T-helper 2 cell treated with Interferon-gamma antibody and Interleukin-4, amounts not matched to agents 5 μg/mL and 100 μg/mL, for 36 hours (primary cell): Measurements from ENCODE around the gene GLT1D1.

Experiments used
- DNase-seq: peaks from one replicate; pipeline ENCODE4 v3.0.0; 2021; ENCODE audit warnings: low spot score
- H3K27ac Mint-ChIP-seq: one replicate; pipeline ENCODE4 v1.8.0; 2021; ENCODE audit warnings: mild to moderate bottlenecking, mixed read lengths
- H3K27me3 Mint-ChIP-seq: one replicate; pipeline ENCODE4 v1.8.0; 2021; ENCODE audit warnings: low read depth, mixed read lengths
- H3K36me3 Mint-ChIP-seq: one replicate; pipeline ENCODE4 v1.8.0; 2021; ENCODE audit warnings: low read depth, mixed read lengths
- H3K4me1 Mint-ChIP-seq: one replicate; pipeline ENCODE4 v1.8.0; 2021; ENCODE audit warnings: low read depth, mixed read lengths
- H3K4me3 Mint-ChIP-seq: one replicate; pipeline ENCODE4 v1.8.0; 2022; ENCODE audit warnings: mild to moderate bottlenecking, moderate library complexity, mixed read lengths
- H3K9me3 Mint-ChIP-seq: one replicate; pipeline ENCODE4 v1.8.0; 2021; ENCODE audit warnings: mixed read lengths

Gene GLT1D1

GRCh38 chr12:128856035-128856790, 2.9 kb downstream of the GLT1D1 start:
- H3K27me3 Mint-ChIP-seq = peaks cover 32% of the 10 kb centered on the region
- H3K27ac Mint-ChIP-seq = no peak overlapping the region
- H3K4me1 Mint-ChIP-seq = no peaks in the 10 kb centered on the region
- DNase-seq = no peak
- no peaks in the 10 kb centered on the region for H3K36me3 Mint-ChIP-seq
- no peaks in the 10 kb centered on the region for H3K9me3 Mint-ChIP-seq
- H3K4me3 Mint-ChIP-seq = no peak overlapping the region

- Mint-ChIP-seq H3K4me3 (no peak overlapping the region), H3K4me1 (no peaks in the 10 kb centered on the region), H3K27me3 (peaks cover 31% of the 10 kb centered on the region)
These were observed 3.5 kb downstream of the GLT1D1 start for GRCh38 chr12:128856791-128857078.

GRCh38 chr12:128857133-128857763, 4.0 kb downstream of the GLT1D1 start:
- Mint-ChIP-seq H3K27ac (no peak overlapping the region), H3K9me3 (no peaks in the 10 kb centered on the region), H3K4me1 (no peaks in the 10 kb centered on the region), H3K36me3 (no peaks in the 10 kb centered on the region), H3K4me3 (no peak overlapping the region), H3K27me3 (peaks cover 26% of the 10 kb centered on the region)
- no peak for DNase-seq

More at GRCh38 chr12:128856791-128857078, 3.5 kb downstream of the GLT1D1 start:
- H3K27ac Mint-ChIP-seq = no peak overlapping the region
- DNase-seq = no peak
- H3K9me3 Mint-ChIP-seq = no peaks in the 10 kb centered on the region
- no peaks in the 10 kb centered on the region for H3K36me3 Mint-ChIP-seq

- Mint-ChIP-seq H3K36me3 (no peaks in the 10 kb centered on the region), H3K27me3 (peaks cover 18% of the 10 kb centered on the region), H3K4me3 (no peak overlapping the region), H3K27ac (no peak overlapping the region), H3K9me3 (no peaks in the 10 kb centered on the region), H3K4me1 (peaks cover 2% of the 10 kb centered on the region)
- DNase-seq = no peak
These were observed 6.0 kb downstream of the GLT1D1 start for GRCh38 chr12:128859311-128859710.

- no peak for DNase-seq
- peaks cover 6% of the 10 kb centered on the region for H3K4me1 Mint-ChIP-seq
- H3K4me3 Mint-ChIP-seq = no peak overlapping the region
- no peak overlapping the region for H3K27ac Mint-ChIP-seq
- peaks cover 6% of the 10 kb centered on the region for H3K27me3 Mint-ChIP-seq
- no peaks in the 10 kb centered on the region for H3K36me3 Mint-ChIP-seq
- H3K9me3 Mint-ChIP-seq = no peaks in the 10 kb centered on the region
These were observed 8.1 kb downstream of the GLT1D1 start for GRCh38 chr12:128861226-128862016.

- no peaks in the 10 kb centered on the region for H3K9me3 Mint-ChIP-seq
- H3K27ac Mint-ChIP-seq = no peak overlapping the region
- H3K4me3 Mint-ChIP-seq = no peak overlapping the region
- DNase-seq = no peak
- peaks cover 6% of the 10 kb centered on the region for H3K4me1 Mint-ChIP-seq
- peaks cover under 1% of the 10 kb centered on the region for H3K27me3 Mint-ChIP-seq
- no peaks in the 10 kb centered on the region for H3K36me3 Mint-ChIP-seq
These were observed 10.7 kb downstream of the GLT1D1 start for GRCh38 chr12:128863957-128864356.

- Mint-ChIP-seq H3K4me1 (peaks cover 6% of the 10 kb centered on the region), H3K27me3 (no peaks in the 10 kb centered on the region), H3K9me3 (no peaks in the 10 kb centered on the region), H3K4me3 (no peak overlapping the region), H3K36me3 (no peaks in the 10 kb centered on the region), H3K27ac (no peak overlapping the region)
- DNase-seq = no peak
These were observed 11.4 kb downstream of the GLT1D1 start for GRCh38 chr12:128864516-128865186.

GRCh38 chr12:128867466-128867865, 14.2 kb downstream of the GLT1D1 start:
- H3K27me3 Mint-ChIP-seq = no peaks in the 10 kb centered on the region
- no peak for DNase-seq
- peaks cover 6% of the 10 kb centered on the region for H3K4me1 Mint-ChIP-seq
- H3K9me3 Mint-ChIP-seq = no peaks in the 10 kb centered on the region
- no peak overlapping the region for H3K4me3 Mint-ChIP-seq
- no peaks in the 10 kb centered on the region for H3K36me3 Mint-ChIP-seq
- no peak overlapping the region for H3K27ac Mint-ChIP-seq

GRCh38 chr12:128871516-128871892, 18.2 kb downstream of the GLT1D1 start:
- DNase-seq = no peak
- H3K9me3 Mint-ChIP-seq = peaks cover 11% of the 10 kb centered on the region
- peaks cover 2% of the 10 kb centered on the region for H3K36me3 Mint-ChIP-seq
- no peaks in the 10 kb centered on the region for H3K27me3 Mint-ChIP-seq
- H3K4me1 Mint-ChIP-seq = no peaks in the 10 kb centered on the region
- H3K4me3 Mint-ChIP-seq = no peak overlapping the region
- H3K27ac Mint-ChIP-seq = no peak overlapping the region

GRCh38 chr12:128872303-128872702, 19.0 kb downstream of the GLT1D1 start:
- H3K27ac Mint-ChIP-seq = no peak overlapping the region
- no peaks in the 10 kb centered on the region for H3K4me1 Mint-ChIP-seq
- H3K27me3 Mint-ChIP-seq = no peaks in the 10 kb centered on the region
- H3K9me3 Mint-ChIP-seq = peaks cover 19% of the 10 kb centered on the region
- DNase-seq = no peak
- H3K36me3 Mint-ChIP-seq = peaks cover 2% of the 10 kb centered on the region
- H3K4me3 Mint-ChIP-seq = no peak overlapping the region

GRCh38 chr12:128876559-128876958, 23.3 kb downstream of the GLT1D1 start:
- Mint-ChIP-seq H3K36me3 (peaks cover 8% of the 10 kb centered on the region), H3K4me1 (no peaks in the 10 kb centered on the region), H3K4me3 (no peak overlapping the region), H3K27ac (no peak overlapping the region), H3K9me3 (peaks cover 30% of the 10 kb centered on the region), H3K27me3 (no peaks in the 10 kb centered on the region)
- DNase-seq = no peak

- Mint-ChIP-seq H3K27ac (no peak overlapping the region), H3K36me3 (peaks cover 8% of the 10 kb centered on the region), H3K4me1 (no peaks in the 10 kb centered on the region), H3K9me3 (peaks cover 24% of the 10 kb centered on the region), H3K27me3 (no peaks in the 10 kb centered on the region), H3K4me3 (no peak overlapping the region)
- no peak for DNase-seq
These were observed 26.9 kb downstream of the GLT1D1 start for GRCh38 chr12:128879898-128880764.

- H3K4me1 Mint-ChIP-seq = no peaks in the 10 kb centered on the region
- no peaks in the 10 kb centered on the region for H3K27me3 Mint-ChIP-seq
- no peak for DNase-seq
- no peak overlapping the region for H3K27ac Mint-ChIP-seq
- no peaks in the 10 kb centered on the region for H3K9me3 Mint-ChIP-seq
- H3K4me3 Mint-ChIP-seq = no peak overlapping the region
- H3K36me3 Mint-ChIP-seq = no peaks in the 10 kb centered on the region
These were observed 38.6 kb downstream of the GLT1D1 start for GRCh38 chr12:128891856-128892255.
